ENCODE data around the gene HOXA13. TPM values are rescaled to one million over a fixed set of nuclear protein-coding genes. Genes with fewer than 3 reads are reported as not detected.

Gene HOXA13
- total RNA-seq, 1 donor from 2014 or later, result 0.13 TPM

- peak; percentile 92 for DNase-seq (ENCODE audit: low read depth)
Observed at GRCh38 chr7:27160546-27161213, 39.2 kb downstream of the HOXA13 start.

DNA sequence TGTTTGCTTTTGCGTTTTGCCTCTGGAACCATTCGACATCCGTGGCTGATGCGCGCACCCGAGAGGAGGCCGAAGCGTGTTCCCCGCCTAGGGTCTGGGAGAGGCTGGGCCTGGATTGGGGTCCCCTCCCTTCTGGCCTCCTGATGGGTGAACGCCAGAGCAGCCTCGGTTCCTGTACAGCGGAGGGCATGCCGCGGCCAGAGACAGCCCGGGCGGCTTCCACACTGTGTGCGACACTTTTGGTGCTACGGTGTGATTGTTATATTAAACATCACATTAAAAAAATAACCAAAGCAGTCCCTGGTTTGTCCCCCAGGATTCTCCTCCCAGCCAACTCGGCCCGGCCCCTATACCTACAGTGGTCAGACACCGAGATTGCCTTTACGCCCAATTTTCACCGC, 39.7 kb downstream of the HOXA13 start:
- DNase-seq (ENCODE audit: low read depth), result no peak

DNA sequence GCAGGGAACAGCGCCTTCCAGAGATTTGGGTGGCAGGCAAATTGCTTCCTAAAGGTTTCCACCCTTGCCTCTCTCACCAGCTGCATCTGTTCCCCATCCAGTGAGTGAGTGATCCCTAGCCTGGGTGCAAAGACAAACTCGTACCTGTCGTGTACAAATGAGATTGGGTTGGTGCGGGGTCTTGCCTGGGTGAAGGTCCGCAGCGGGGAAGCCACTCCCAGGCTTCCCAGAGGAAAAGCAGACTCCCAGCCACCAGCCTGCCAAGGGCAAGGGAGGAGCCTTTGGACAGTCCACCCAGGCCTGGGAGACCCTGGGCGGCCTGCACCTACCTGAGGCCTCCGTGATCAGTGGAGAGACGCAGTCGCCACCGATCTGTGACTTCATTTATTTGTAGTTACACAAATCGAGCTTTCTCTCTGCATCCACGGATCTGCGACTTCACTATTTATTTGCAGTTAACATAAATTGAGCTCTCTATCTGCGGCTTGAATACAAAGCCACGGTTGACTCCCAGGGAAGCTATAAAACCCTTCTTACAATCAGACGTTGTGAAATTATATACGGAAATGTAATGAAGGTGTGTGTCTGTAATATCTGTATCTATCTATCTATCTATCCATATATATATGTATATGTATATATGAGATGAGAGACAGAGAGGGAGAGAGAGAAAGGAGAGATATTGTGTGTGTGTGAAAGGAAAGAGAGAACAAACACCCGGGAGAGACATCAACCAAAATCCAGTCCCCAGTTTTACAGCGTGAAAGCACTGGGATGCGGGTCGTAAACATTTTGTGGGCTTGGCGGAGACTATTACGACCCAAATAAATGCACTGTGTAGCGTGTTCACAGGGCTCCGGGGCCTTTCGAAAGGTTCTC, 40.4 kb downstream of the HOXA13 start:
- no peak for DNase-seq (ENCODE audit: low read depth)

- no peak for DNase-seq (ENCODE audit: low read depth)
Observed at GRCh38 chr7:27158436-27159265, 41.2 kb downstream of the HOXA13 start.

- DNase-seq (ENCODE audit: low read depth), result no peak
Observed at GRCh38 chr7:27157702-27158431, 42.0 kb downstream of the HOXA13 start.

DNA sequence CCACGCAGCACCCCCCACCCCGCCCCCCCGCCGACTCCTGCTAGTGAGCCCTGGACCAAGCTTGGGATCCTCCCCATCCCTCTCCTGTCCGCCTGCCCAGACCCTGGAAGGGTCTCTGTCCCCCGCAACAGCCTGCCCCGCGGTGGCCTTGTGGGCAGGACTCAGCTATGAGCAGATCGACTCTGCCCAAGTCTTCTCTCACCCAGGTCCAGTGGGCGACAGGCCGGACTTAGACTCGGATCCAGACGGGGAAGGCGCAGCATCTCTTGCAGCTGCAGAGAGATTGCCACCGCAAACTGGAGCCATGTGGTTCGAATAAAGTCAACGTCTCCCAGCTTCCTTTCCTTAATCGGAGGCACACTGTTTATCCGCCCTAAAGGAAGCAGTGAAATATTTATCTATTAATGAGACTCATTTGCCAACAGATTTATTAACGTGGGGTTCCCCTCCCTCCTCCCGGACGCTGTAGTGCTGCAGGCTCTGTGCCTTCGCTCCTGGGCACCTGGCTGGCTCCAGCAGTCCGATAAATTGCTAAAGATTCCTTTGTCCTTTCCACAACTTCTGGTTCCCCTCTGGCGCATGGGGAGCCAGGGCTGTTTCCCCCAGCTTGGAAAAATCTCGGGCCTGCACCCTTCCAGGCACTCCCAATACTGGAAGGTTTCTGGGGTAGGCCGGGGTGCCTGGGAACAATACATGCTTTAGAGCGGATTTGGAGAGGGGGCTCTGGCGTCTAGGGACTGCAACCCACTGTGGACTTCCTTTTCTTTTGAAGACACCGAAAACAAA, 42.8 kb downstream of the HOXA13 start:
- no peak for DNase-seq (ENCODE audit: low read depth)

GRCh38 chr7:27156508-27156898, 43.4 kb downstream of the HOXA13 start, which contains the start of gene HOXA7:
Gene HOXA7 (minus strand): TSS chr7:27156675. CDS start chr7:27156545, 130 bp downstream.
- peak; percentile 90 for DNase-seq (ENCODE audit: low read depth)

DNA sequence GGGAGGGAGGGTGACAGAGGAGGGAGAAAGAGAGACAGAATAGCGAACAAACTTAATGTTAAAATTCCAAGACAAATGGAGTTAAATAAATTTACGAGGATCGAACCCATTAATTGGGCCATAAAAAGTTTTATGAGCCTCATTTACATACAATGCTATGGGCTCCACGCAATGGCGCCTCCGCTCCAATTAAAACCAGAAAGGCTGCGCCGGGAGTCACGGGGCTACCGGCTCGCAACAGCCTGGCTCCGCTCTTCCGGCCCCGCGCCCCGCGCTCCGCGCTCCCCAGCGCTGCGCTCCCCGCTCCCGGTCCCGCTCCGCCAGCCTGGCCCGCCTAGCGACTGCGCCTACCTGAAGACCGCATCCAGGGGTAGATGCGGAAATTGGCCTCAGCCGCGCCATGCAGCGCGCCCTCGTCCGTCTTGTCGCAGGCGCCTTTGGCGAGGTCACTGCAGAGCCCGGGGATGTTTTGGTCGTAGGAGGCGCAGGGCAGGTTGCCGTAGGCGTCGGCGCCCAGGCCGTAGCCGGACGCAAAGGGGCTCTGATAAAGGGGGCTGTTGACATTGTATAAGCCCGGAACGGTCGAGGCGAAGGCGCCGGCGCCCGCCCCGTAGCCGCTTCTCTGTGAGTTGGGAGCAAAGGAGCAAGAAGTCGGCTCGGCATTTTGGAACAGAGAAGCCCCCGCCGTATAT, 43.9 kb downstream of the HOXA13 start:
- DNase-seq (ENCODE audit: low read depth), result peak; percentile 67

- no peak for DNase-seq (ENCODE audit: low read depth)
Observed at GRCh38 chr7:27154901-27155815, 44.7 kb downstream of the HOXA13 start.

DNA sequence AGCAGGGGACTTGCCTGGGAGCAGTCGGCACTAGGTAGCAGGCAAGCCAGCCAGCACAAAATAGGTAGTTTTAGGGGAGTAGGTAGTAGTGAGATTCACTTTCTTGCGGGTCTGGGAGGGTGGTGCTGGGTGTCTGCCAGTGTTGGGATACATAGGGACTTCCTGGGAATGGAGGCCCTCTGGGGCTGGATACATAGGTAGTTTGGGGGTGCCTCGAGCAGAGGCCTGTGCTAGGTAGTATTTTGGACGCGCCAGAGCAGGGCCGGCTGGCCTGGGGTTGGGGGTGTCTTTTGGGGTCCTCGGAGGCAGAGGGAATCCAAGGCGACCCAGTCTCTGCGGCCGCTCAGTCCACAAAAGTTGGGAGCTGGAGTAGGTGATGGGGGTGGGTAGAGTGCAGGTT, 45.5 kb downstream of the HOXA13 start:
- no peak for DNase-seq (ENCODE audit: low read depth)

DNA sequence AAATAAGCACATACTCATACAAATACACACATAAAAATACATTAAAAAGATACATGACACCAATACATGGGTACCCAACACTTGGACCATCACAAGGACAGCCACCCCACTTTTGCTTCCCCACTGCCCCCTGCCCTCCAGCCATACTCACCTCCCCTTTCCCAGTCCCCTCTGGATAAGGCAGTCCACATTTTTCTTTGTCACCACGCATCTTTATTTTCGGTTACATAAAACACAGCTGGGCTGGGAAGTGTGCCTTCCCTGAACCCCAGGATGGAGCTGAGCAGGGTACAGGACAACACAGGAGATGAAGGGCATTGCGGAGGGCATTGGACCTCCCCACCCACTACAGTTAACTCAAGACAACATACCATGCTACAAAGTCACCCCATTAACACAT, 46.4 kb downstream of the HOXA13 start:
- DNase-seq (ENCODE audit: low read depth), result no peak

- no peak for DNase-seq (ENCODE audit: low read depth)
Observed at GRCh38 chr7:27152816-27153442, 47.0 kb downstream of the HOXA13 start.

DNA sequence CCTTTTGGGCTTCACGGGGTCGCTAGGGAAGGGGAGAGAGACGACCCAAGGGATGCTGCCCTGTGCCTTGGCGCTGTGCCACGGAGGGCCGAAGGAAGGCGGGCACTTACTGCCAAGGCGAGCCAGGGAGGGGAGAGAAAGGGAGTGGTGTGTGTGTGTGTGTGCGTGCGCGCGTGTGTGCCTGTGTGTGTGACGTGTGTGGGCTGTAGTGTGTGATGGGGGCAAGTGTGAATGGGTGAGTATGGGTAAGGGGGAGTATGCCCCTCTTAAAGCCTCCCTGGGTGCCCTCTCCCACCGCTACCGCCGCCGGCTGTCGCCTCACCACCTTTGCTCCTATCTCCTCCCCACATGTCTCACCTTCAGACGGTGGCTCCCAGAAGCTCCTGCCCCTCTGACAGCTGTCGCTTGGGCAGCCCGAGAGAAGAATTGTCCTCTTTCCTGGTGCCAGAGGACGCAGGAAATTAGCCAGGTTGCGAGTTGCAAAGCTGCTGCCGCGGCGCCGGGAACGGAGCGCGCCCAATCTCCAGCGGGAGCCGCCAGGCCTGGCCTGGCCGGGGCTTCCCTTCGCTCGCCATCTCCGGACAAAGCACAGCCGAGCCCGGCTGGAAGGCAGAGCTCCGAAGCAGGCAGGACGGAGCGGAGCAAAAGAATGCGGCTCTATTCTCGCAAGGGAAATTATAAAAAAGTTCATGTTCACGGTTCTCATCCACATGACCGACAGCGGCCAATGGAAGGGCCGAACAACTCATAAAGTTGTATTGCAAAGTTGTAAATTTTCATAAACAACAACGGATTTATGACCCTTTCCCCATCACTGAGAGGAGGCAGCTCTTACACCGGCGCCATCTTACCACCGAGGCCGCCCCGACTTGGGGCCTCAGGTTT, 47.7 kb downstream of the HOXA13 start, which contains the start of gene HOXA3:
TSS of gene HOXA3 (minus strand) at position 653 of the 885 bp plus-strand sequence. CDS start 41,943 bp downstream, outside the sequence.
- DNase-seq (ENCODE audit: low read depth), result no peak

GRCh38 chr7:27151341-27151930, 48.5 kb downstream of the HOXA13 start:
- no peak for DNase-seq (ENCODE audit: low read depth)

DNA sequence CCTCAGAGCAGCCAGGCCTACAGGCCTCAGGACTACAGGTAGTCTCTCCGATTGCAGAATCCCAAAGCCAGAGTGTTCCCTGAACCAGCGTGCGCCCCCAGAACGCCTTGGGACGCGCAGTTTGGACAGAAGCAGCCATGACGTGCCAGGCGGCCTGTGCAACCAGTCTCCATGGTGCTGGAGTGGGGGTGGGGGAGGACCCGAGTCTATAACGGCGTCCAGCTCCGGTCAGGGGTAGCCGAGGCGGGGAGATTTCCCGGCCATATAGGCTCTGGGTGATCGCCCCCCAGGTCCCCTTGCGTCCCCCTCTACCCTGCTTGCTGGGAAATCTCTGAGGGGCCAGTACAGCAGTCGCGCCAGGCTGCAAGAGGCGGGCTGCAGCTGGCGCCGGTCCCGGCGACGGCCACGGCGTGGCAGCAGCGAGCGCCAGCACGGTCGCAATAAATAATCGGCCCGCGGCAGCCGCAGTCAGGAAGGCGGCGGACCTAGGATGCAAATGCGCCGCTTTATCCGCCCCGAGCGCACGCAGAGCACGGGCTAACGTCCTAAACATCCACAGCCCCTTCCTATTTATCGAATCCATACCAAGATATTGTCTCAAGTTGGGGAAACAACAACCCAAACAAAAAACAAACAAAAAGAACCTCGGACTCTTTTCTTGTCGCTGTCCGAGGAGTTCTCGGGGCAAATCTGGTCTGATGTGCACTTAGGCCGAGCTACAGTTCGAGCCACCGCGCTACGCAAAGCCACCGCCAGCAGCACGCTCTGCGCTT, 49.1 kb downstream of the HOXA13 start:
- DNase-seq (ENCODE audit: low read depth), result peak; percentile 86
